HUDEP-2 (cell line): ENCODE results near the gene RORC.
"Not testable (repeated sequence)": the region's sequence is repeated elsewhere in the genome, so short reads cannot be mapped to it uniquely, and the experiment has no call there.

Experiments
- DNase-seq, 76 experiments: peaks; one replicate each; lab custom pipeline; 2025; ENCODE audit not compliant: unreplicated experiment in 76 of 76; lab: John Stamatoyannopoulos, UW

Gene RORC

DNA sequence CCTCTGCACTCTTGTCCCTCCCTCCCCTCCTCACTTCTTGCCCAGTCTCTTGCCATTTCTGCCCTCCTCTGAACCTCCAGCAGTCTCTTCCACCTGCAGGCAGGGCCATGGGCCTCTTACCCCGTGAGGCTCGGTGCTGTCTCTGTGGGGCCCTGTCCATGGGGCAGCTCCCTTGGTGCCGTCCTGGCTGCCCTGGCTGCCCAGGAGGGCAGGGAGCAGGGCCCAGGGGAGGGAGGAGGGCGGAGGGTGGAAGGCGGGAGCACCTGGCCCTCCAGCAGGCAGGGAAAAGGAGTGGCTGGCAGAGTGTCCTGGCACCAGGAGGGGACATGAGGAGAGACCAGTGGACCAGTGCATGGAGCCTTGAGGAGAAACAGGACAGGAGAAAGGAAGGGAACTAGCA lies at the start of gene RORC:
Gene RORC, minus strand, starts transcription at position 198 of the 400 bp plus-strand sequence. Its CDS starts 38 bp downstream, at position 160.
- DNase-seq: no peak

DNA sequence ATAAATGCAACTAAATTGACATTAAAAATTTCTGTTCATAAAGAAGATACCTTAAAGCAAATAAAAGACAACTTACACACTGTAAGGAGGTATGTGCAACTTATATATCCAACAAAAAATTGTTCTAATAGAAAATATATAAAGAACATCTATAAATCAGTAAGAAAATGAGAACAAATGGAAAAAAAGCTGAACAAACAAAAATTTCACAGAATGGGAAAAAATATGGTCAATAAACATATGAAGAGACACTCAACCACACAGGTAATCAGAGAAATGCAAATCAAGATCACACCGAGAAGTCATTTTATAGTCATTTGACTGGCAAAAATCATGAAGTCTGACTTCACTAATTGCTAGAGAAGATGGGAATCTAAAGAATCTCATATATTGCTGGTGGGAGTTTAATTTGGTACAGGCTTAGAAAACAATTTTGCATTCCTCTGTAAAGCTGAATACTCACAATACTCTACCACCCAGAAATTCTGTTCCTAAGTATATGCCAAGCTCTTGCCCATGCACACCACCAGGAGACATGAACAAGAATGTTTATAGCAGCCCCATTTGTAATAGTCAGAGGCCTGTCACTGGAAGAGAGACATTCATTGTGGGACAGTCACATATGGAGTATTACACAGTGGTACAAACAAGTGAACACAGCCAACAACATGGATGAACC lies 44.0 kb upstream of the RORC start:
- no peak for DNase-seq

GRCh38 chr1:151872776-151873175 lies 41.2 kb upstream of the RORC start:
- not testable (repeated sequence) for DNase-seq

DNA sequence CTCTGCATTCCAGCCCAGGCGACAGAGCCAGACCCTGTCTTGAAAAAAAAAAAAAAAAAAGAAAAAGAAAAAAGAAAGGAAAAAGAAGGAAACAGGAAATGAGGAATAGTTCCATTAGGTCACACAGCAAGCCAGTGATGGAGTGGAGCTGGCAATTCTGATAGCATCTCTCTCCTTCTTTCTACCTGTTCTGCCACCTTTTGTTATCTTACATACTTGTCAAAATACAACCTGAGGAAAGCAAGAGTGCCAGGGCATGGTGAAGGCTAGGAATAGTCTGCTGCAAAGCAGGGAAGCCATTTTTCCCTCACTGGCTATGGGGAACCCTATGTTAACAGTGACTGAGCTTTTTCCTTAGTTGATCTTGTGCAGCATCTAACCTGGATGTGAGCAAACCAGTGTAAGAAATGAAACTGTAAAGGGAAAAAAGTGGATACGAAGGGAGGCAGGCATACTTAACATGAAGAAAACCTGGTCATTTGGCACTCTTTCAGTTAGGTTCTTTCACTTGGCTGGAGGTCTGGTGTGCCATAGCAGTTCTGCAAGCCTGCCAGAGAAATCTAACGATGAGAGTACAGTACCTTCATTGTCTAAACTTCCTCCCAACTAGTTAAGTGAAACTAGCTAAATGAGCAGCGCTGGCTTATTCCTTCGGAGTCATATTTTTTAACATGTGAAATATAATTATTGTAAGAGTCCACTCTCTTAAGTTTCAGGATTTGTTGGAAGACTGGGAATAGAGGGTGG lies 39.9 kb upstream of the RORC start:
- DNase-seq: no peak

- no peak for DNase-seq
Measured at GRCh38 chr1:151868486-151868885, 36.9 kb upstream of the RORC start.

DNA sequence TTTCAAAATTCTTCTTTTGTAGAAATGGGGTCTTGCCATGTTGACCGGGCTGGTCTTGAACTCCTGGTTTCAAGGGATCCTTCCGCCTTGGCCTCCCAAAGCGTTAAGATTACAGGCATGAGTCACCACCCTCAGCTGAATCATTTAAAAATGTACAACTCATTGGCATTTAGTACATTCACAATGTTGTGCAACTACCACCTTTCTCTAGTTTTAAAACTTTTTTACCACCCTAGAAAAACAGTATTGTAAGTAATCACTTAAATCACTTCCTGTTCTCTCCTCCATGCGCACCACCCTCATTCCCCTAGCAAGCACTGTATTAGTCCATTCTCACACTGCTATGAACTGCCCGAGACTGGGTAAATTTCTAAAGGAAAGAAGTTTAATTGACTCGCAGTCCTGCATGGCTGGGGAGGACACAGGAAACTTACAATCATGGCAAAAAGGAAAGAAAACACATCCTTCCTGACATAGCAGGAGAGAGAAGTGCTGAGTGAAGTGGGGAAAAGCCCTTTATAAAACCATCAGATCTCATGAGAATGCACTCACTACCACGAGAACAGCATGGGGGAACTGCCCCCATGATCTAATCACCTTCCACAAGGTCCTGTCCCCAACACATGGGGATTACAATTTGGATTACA lies 36.3 kb upstream of the RORC start:
- no peak for DNase-seq

GRCh38 chr1:151867321-151867720 lies 35.7 kb upstream of the RORC start:
- DNase-seq: no peak

DNA sequence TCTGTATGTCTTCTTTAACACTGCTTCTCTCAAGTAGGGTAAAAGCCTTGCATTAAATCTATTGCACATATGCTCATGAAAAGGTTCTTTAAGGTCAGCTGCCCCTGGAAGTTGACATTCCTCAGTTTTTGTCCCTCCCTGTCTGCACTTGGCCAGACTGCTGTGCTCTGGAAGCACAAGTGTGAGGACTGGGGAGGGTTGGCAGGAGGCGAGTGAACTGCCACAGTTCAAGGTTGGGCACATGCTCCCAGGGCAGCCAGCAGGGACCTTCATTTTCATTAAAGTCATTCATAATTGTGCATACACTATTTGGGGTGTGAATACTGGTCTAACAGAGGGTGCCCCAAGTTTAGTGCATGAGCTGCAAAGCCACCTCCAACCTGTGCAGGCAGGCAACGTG lies 32.8 kb upstream of the RORC start:
- no peak for DNase-seq

- peak in 40 of 76 experiments; percentile 5 to 68 (median 30) for DNase-seq
Measured at GRCh38 chr1:151862604-151863003, 31.0 kb upstream of the RORC start.

DNA sequence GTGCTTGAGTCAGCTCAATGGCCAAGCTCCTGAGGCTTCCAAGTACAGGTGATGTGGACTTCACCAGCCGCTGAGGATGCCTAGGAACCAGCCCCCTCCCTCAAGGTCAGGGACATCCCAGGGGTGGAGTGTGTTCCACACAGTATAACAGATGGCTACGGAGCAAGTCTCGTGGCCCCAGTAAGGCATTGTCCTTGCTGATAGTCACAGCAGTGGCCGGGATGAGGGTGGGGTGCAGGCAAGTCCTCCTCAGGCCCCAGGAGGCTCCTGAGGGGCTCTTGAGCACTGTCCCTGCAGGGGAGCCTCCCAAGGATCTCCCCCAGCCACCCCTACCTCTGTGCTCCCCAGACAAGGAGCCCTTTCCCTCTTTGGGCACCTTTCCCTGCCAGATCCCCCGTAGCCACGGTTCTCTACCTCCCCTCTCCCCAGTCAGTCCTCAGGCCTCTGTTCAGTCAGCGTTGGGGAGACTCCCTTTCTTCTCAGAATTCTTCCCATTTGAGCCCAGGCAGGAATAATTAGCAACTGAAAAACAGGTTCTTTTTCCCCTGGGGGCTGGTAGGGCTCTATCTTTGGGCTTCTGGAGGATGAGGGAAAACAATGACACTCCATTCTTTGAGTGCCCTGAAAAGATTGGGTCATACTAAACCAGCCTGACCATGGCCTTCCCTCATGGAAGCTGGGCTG lies 29.0 kb upstream of the RORC start:
- no peak for DNase-seq

- DNase-seq: no peak
Measured at GRCh38 chr1:151859891-151860293, 28.3 kb upstream of the RORC start.

- no peak for DNase-seq
Measured at GRCh38 chr1:151858886-151859665, 27.5 kb upstream of the RORC start.

DNA sequence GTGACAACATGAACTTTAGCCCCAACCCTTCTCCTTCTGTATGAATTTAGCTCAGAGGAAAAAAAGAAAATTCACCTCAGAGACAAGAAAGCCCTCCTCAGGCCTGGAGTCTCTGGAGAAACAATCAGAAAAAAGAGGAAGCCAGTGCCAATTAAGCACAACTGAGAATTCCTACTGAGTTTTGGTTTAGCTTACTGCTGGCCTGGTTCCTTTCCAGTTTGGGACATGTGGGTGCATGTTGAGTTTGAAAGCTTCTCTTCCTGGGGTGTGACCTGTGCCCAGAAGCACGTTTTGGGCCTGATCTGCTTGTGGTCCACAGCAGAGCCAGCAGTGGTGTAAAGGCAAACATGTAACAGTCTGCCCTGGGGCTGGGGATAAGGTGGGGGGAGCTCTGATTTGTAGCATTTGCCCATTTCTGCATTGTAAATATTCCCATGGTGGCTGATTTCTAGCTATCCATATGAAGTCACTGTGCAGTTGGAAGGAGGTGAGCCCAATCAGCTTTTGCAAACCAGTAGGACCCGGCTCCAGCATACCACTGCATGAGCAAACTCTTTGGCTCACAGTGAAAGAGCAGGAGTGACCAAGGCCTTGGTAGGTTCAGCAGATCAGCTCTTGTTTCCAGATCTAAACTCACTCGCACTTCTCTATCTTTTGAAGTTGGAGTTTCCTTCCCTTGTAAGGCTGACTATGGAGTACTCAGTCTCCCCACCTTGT lies 26.6 kb upstream of the RORC start:
- DNase-seq: no peak

DNA sequence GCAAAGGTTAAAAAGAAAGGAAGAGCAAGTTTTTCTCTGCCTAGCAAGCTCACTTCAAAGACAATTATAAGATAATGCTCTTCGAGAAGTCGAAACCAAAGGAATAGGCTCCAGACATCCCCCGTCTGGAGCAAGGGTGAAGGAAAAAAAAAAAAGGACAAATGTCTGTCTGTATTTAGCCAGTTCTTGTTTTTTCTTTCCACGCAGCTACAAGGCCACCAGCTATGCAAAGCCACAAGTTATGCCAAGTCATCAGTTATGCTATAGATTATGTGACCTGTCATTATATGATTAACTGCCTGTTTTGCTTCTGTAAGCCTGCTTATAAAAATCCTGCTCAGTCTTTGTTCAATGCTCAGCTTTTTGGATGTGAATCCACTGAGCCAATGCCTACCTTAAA lies 24.3 kb upstream of the RORC start:
- peak in 1 of 76 experiments; percentile 9 for DNase-seq

DNA sequence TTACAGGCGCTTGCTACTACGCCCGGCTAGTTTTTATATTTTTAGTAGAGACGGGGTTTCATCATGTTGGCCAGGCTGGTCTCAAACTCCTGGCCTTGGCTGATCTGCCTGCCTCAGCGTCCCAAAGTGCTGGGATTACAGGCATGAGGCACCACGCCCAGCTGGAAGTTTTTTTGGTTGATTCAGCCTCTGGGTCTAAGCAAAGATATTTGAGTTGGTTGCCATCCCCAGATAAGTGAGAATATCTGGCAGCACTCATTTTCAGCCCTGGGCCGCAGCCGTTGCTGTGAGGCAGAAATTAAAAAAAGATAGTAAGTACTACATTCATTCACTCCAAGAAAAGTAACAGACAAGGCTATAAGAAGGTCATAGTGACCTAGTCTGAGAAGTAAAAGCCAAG lies 23.9 kb upstream of the RORC start:
- peak in 30 of 76 experiments; percentile 9 to 56 (median 23) for DNase-seq

DNA sequence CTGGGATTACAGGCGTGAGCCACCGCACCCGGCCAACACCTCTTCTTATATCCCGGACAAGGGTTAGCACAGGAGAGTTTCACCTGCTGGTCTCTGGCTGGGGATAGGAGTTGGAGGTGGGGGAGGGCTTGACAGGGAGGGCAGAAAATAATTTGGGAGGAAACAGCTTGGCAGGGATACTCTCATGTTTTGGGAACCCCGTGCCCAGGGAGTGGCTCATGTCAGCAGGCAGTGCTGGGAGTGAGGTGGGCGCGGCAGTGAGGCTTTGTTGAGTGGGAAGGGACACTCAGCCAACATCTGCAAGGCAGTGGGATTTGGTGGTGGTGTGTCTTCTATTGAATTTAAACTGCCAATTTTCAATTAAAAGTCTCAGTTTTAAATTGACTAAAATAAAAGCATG lies 23.1 kb upstream of the RORC start:
- no peak for DNase-seq

GRCh38 chr1:151853411-151853943 lies 21.9 kb upstream of the RORC start, which contains the start of gene THEM5:
THEM5 (minus strand) TSS chr1:151853712; CDS start chr1:151853565, 147 bp downstream.
- peak in 49 of 76 experiments; percentile 8 to 67 (median 35) for DNase-seq

DNA sequence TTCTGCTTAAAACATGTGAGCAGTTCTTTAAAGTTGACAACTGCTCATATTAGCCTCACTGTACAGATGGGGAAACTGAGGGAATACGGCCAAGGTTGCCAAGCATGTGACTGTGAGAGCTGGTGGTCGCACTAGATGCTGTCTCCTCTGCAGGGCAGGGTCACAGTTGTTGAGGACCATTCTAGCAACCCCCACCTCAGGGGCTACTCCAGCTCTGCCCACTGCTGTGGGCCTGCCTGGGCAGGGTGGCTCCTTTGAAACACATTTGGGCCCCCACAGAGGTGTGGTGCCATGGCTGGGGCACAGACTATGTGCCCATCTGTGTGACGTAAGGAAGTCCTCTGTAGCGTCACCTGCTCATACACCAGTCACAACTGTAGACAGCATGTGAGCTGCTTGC lies 21.1 kb upstream of the RORC start:
- DNase-seq: no peak

DNA sequence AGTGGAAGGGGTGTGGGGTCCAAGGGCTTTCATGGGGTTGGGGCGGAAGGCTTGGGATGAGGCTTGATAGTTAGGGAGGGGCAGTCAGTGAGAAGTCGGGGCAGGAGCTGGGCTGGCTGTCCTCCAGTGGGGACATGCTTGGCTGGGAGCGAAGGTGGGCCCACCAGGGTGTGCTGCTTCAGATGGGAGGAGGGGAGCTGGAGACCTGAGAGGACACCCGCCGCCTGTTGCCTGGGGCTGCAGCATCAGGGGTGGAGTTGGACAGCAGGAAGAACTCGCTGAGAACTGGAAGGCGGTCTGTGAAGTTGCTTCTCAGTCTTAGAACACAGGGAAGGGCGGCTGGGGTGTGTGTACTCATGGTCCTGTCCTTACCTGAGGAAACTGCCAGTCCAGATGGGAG lies 20.3 kb upstream of the RORC start:
- DNase-seq: no peak
